HCT116 (cell line): Measurements from ENCODE around the gene SOX30. TPM values are rescaled to one million over a fixed set of nuclear protein-coding genes. Genes with fewer than 3 reads are reported as not detected.

Source experiments
- ATAC-seq: fragments of 200-7000 bp; cut with Tn5 transposase; 2 replicates; pipeline ENCODE4 v1.9.1; 2020; ENCODE audit warnings: mild to moderate bottlenecking, moderate library complexity
- BruUV-seq: library from RNA; stranded (reverse); fragments of 400-500 nt; replicated peaks from 2 replicates; lab custom pipeline; 2021; lab: Mats Ljungman, UMichigan
- CTCF ChIA-PET: fragments of 300-600 bp; sonication (Branson Sonifier 250); formaldehyde crosslinking; loops from one replicate; lab custom pipeline; 2021; ENCODE audit warnings: antibody characterized with exemption; lab: Charles Lee
- POLR2A ChIA-PET: fragments of 300-600, 350-600 bp; sonication (Branson Sonifier 250); formaldehyde crosslinking; loops from one replicate; lab custom pipeline; 2021; ENCODE audit warnings: antibody characterized with exemption; lab: Charles Lee
- RAD21 ChIA-PET, 2 experiments: fragments of 300-600 bp; sonication (Branson Sonifier 250); formaldehyde crosslinking; loops; one replicate each; lab custom pipeline; 2023; ENCODE audit warnings: low total read pairs in 2 of 2; ENCODE audit not compliant: uncharacterized antibody in 2 of 2, unreplicated experiment in 2 of 2, low non-redundant PET in 1 of 2; lab: Charles Lee
- DNase-seq: peaks from one replicate; pipeline ENCODE4 v3.0.0-alpha.2; 2010; ENCODE audit warnings: low read depth, low spot score
- H2AFZ ChIP-seq: fragments of 200-600 bp; shearing (Covaris generic), sonication (generic); 2 replicates; pipeline ENCODE4 v1.6.1; 2017; ENCODE audit warnings: low read depth, mixed run types, mixed read lengths, antibody characterized with exemption, low read length; ENCODE audit not compliant: poor library complexity, severe bottlenecking
- H3K27ac ChIP-seq: 2 replicates; pipeline ENCODE4 v1.5.1; 2012; ENCODE audit warnings: low read depth, low read length
- H3K27me3 ChIP-seq: fragments of 200-600 bp; sonication (generic); 2 replicates; pipeline ENCODE4 v1.6.1; 2016; ENCODE audit warnings: mixed run types, low read length, mixed read lengths; ENCODE audit not compliant: insufficient read depth
- H3K36me3 ChIP-seq, 2 experiments: fragments of 200-500 bp in 1 of 2; fragments of 200-600 bp in 1 of 2; sonication (Bioruptor generic) in 1 of 2; sonication (generic) in 1 of 2; 2 replicates each; pipeline versions ENCODE4 v1.5.1 to v1.6.1; 2014 to 2016; ENCODE audit warnings: low read length in 2 of 2, inconsistent platforms in 1 of 2, mixed read lengths in 1 of 2, mixed run types in 1 of 2; ENCODE audit not compliant: insufficient read depth in 2 of 2, control insufficient read depth in 1 of 2
- H3K4me1 ChIP-seq, 2 experiments: fragments of 200-600 bp in 1 of 2; sonication (generic) in 1 of 2; 2 replicates each; pipeline versions ENCODE4 v1.5.1 to v1.6.1; 2012 to 2017; ENCODE audit warnings: low read length in 2 of 2, inconsistent platforms in 1 of 2, mild to moderate bottlenecking in 1 of 2, mixed read lengths in 1 of 2, mixed run types in 1 of 2, moderate library complexity in 1 of 2; ENCODE audit not compliant: insufficient read depth in 2 of 2, control insufficient read depth in 1 of 2
- H3K4me2 ChIP-seq: fragments of 200-600 bp; sonication (generic); 2 replicates; pipeline ENCODE4 v1.6.1; 2017; ENCODE audit warnings: mixed run types, low read length, mixed read lengths
- H3K4me3 ChIP-seq, 2 experiments: fragments of 200-600 bp in 1 of 2; sonication (generic) in 1 of 2; replicated peaks in 1 of 2; 2 replicates each; pipeline ENCODE4 v1.5.1; 2011 to 2016; ENCODE audit warnings: low read length in 2 of 2, control low read depth in 1 of 2, low read depth in 1 of 2, mild to moderate bottlenecking in 1 of 2, mixed read lengths in 1 of 2, mixed run types in 1 of 2
- H3K79me2 ChIP-seq: fragments of 200-600 bp; sonication (generic); 2 replicates; pipeline ENCODE4 v1.6.1; 2017; ENCODE audit warnings: mild to moderate bottlenecking, mixed run types, low read length, moderate library complexity, mixed read lengths; ENCODE audit not compliant: insufficient read depth
- H3K9ac ChIP-seq: fragments of 200-600 bp; sonication (generic); 2 replicates; pipeline ENCODE4 v1.6.1; 2016; ENCODE audit warnings: low read length, mixed read lengths
- H3K9me2 ChIP-seq: fragments of 200-600 bp; sonication (generic), shearing (Covaris generic); 2 replicates; pipeline ENCODE4 v1.6.1; 2017; ENCODE audit warnings: mixed run types, mild to moderate bottlenecking, moderate library complexity; ENCODE audit not compliant: insufficient read depth
- H3K9me3 ChIP-seq, 2 experiments: fragments of 200-500 bp in 1 of 2; fragments of 200-600 bp in 1 of 2; sonication (Bioruptor generic) in 1 of 2; sonication (generic) in 1 of 2; 2 replicates each; pipeline ENCODE4 v1.6.1; 2014 to 2017; ENCODE audit warnings: low read length in 2 of 2, mixed read lengths in 2 of 2, inconsistent platforms in 1 of 2, low read depth in 1 of 2, mild to moderate bottlenecking in 1 of 2, mixed run types in 1 of 2, moderate library complexity in 1 of 2; ENCODE audit not compliant: control insufficient read depth in 1 of 2, insufficient read depth in 1 of 2
- H4K20me1 ChIP-seq: fragments of 200-600 bp; sonication (generic), shearing (Covaris generic); 2 replicates; pipeline ENCODE4 v1.6.1; 2017; ENCODE audit warnings: mixed run types, mild to moderate bottlenecking, moderate library complexity; ENCODE audit not compliant: insufficient read depth
- CBX3 ChIP-seq: IDR thresholded peaks from 2 replicates; pipeline ENCODE4 v1.6.1; 2012; ENCODE audit warnings: low read depth
- CEBPB ChIP-seq: IDR thresholded peaks from 2 replicates; pipeline ENCODE4 v1.6.1; 2012; ENCODE audit warnings: low read depth
- EGR1 ChIP-seq: IDR thresholded peaks from 2 replicates; pipeline ENCODE4 v1.6.1; 2012; ENCODE audit warnings: low read depth
- ELF1 ChIP-seq: IDR thresholded peaks from 2 replicates; pipeline ENCODE4 v1.6.1; 2012; ENCODE audit warnings: low read depth, borderline replicate concordance
- EZH2 ChIP-seq: fragments of 200-600 bp; sonication (generic); IDR thresholded peaks from 2 replicates; pipeline ENCODE4 v1.6.1; 2017; ENCODE audit warnings: antibody characterized with exemption, mixed run types
- EZH2phosphoT487 ChIP-seq: fragments of 200-600 bp; IDR thresholded peaks from 2 replicates; pipeline ENCODE4 v1.6.1; 2018; ENCODE audit warnings: antibody characterized with exemption, borderline replicate concordance
- FOSL1 ChIP-seq: IDR thresholded peaks from 2 replicates; pipeline ENCODE4 v1.6.1; 2012; ENCODE audit warnings: low read depth
- JUND ChIP-seq: IDR thresholded peaks from 2 replicates; pipeline ENCODE4 v1.6.1; 2012
- POLR2A ChIP-seq: IDR thresholded peaks from 2 replicates; pipeline ENCODE4 v1.7.0; 2011; ENCODE audit warnings: borderline replicate concordance; ENCODE audit not compliant: insufficient read depth, insufficient read length; ENCODE audit errors: extremely low read depth
- POLR2AphosphoS5 ChIP-seq: IDR thresholded peaks from 2 replicates; pipeline ENCODE4 v1.6.1; 2011; ENCODE audit warnings: mild to moderate bottlenecking, low read depth, low read length, moderate library complexity
- SIN3A ChIP-seq: IDR thresholded peaks from 2 replicates; pipeline ENCODE4 v1.6.1; 2012; ENCODE audit warnings: low read depth
- SP1 ChIP-seq: IDR thresholded peaks from 2 replicates; pipeline ENCODE4 v1.6.1; 2012; ENCODE audit warnings: low read depth
- SRF ChIP-seq: IDR thresholded peaks from 2 replicates; pipeline ENCODE4 v1.6.1; 2012; ENCODE audit warnings: low read depth
- TCF7L2 ChIP-seq: IDR thresholded peaks from 2 replicates; pipeline ENCODE4 v1.7.0; 2011; ENCODE audit warnings: borderline replicate concordance, inconsistent platforms; ENCODE audit not compliant: insufficient read depth, insufficient read length; ENCODE audit errors: extremely low read depth
- ZNF274 ChIP-seq: fragments of 200-500 bp; sonication (Bioruptor generic); IDR thresholded peaks from 2 replicates; pipeline ENCODE4 v1.6.1; 2014; ENCODE audit warnings: mild to moderate bottlenecking, low read depth, low read length, inconsistent platforms
- intact Hi-C: fragments of 100-400 bp; cut with micrococcal nuclease; formaldehyde crosslinking; loops from 2 replicates; pipeline ENCODE4 v1.10.0; 2022
- total RNA-seq: library from RNA; stranded (reverse); gene quantifications from one replicate; pipeline ENCODE4 v1.2.1, GENCODE V29; 2021; ENCODE audit not compliant: unreplicated experiment
- TF ChIP-seq, protein P1 (sequence below), 3 experiments: fragments of 200-600 bp in 1 of 3; sonication (generic) in 1 of 3; IDR thresholded peaks in 2 of 3; conservative IDR thresholded peaks in 1 of 3; 2 replicates each; pipeline ENCODE4 v1.5.1; 2012 to 2017; ENCODE audit warnings: low read depth in 2 of 3, low read length in 2 of 3, antibody characterized with exemption in 1 of 3, borderline replicate concordance in 1 of 3, control low read depth in 1 of 3, mild to moderate bottlenecking in 1 of 3, mixed read lengths in 1 of 3, mixed run types in 1 of 3, moderate library complexity in 1 of 3; ENCODE audit not compliant: insufficient read depth in 1 of 3
- TF ChIP-seq, protein P2 (sequence below): IDR thresholded peaks from 2 replicates; pipeline ENCODE4 v1.6.1; 2012

SOX30 gene
- total RNA-seq, 1 experiment from 2014 or later: 0.27 TPM

- POLR2A ChIA-PET: no interaction called here
- CTCF ChIA-PET: no interaction called here
- H3K27ac ChIP-seq: no peak overlapping the region
- no peaks in the 10 kb centered on the region for H3K9me2 ChIP-seq
- no peaks in the 10 kb centered on the region for H3K9me3 ChIP-seq
- H3K79me2 ChIP-seq: no peaks in the 10 kb centered on the region
- intact Hi-C loops: no loop called here
- no peak overlapping the region for H3K9ac ChIP-seq
- H2AFZ ChIP-seq: no peak overlapping the region
- H3K4me1 ChIP-seq: no peaks in the 10 kb centered on the region
- ATAC-seq: no peak
- no TSS peak for BruUV-seq
- DNase-seq: no peak
- H3K36me3 ChIP-seq: no peaks in the 10 kb centered on the region
- RAD21 ChIA-PET: no interaction called here
- H4K20me1 ChIP-seq: no peaks in the 10 kb centered on the region
- no peak overlapping the region for H3K4me2 ChIP-seq
- no peak overlapping the region for H3K4me3 ChIP-seq
- no peaks in the 10 kb centered on the region for H3K27me3 ChIP-seq
- TF ChIP-seq ELF1: no peak
- TF ChIP-seq CBX3: no peak
- TF ChIP-seq POLR2AphosphoS5: no peak
- TF ChIP-seq FOSL1: no peak
- TF ChIP-seq SRF: no peak
- no peak for TF ChIP-seq POLR2A
- no peak for TF ChIP-seq SP1
- TF ChIP-seq EGR1: no peak
- TF ChIP-seq CEBPB: no peak
- TF ChIP-seq, protein P1, sequence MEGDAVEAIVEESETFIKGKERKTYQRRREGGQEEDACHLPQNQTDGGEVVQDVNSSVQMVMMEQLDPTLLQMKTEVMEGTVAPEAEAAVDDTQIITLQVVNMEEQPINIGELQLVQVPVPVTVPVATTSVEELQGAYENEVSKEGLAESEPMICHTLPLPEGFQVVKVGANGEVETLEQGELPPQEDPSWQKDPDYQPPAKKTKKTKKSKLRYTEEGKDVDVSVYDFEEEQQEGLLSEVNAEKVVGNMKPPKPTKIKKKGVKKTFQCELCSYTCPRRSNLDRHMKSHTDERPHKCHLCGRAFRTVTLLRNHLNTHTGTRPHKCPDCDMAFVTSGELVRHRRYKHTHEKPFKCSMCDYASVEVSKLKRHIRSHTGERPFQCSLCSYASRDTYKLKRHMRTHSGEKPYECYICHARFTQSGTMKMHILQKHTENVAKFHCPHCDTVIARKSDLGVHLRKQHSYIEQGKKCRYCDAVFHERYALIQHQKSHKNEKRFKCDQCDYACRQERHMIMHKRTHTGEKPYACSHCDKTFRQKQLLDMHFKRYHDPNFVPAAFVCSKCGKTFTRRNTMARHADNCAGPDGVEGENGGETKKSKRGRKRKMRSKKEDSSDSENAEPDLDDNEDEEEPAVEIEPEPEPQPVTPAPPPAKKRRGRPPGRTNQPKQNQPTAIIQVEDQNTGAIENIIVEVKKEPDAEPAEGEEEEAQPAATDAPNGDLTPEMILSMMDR (IDR thresholded peaks at IDR 0.05 in 2 of 3, conservative IDR thresholded peaks at IDR 0.05 in 1 of 3; ENCODE audit: borderline replicate concordance in 1 of 3, insufficient read depth in 1 of 3, low read depth in 2 of 3, low read length in 2 of 3): no peak
- no peak for TF ChIP-seq SIN3A
- TF ChIP-seq, protein P2, sequence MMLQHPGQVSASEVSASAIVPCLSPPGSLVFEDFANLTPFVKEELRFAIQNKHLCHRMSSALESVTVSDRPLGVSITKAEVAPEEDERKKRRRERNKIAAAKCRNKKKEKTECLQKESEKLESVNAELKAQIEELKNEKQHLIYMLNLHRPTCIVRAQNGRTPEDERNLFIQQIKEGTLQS: no peak
- no peak for TF ChIP-seq JUND
- TF ChIP-seq TCF7L2: no peak
- TF ChIP-seq EZH2phosphoT487: no peak
- no peak for TF ChIP-seq EZH2
- no peak for TF ChIP-seq ZNF274
- TF ChIP-seq, all 23 proteins: peak for 0
These were observed 58.0 kb downstream of the SOX30 start for GRCh38 chr5:157594257-157594656.
